Stimulated activated naive B cell treated with anti-CD40 and anti-IgM and Interleukin-4, amounts not matched to agents 10 μg/mL and 1 μg/mL and 100 μg/mL, for 72 hours (primary cell): Measurements from ENCODE around the gene FYTTD1.

ENCODE experiments used
- ATAC-seq, 2 donors: fragments of 150-1000 bp; cut with Tn5 transposase; replicated peaks; 2 replicates each; pipeline ENCODE4 v1.10.0; 2021; ENCODE audit warnings: moderate library complexity in 1 of 2
- DNase-seq: peaks from one replicate; pipeline ENCODE4 v3.0.0; 2021
- H3K27ac Mint-ChIP-seq: one replicate; pipeline ENCODE4 v1.8.0; 2022; ENCODE audit warnings: mild to moderate bottlenecking, mixed read lengths
- H3K27me3 Mint-ChIP-seq, 2 donors: one replicate each; pipeline ENCODE4 v1.8.0; 2022; ENCODE audit warnings: mixed read lengths in 2 of 2
- H3K36me3 Mint-ChIP-seq, 2 donors: one replicate each; pipeline ENCODE4 v1.8.0; 2022; ENCODE audit warnings: mixed read lengths in 2 of 2, mild to moderate bottlenecking in 1 of 2
- H3K4me1 Mint-ChIP-seq, 2 donors: one replicate each; pipeline ENCODE4 v1.8.0; 2022; ENCODE audit warnings: mixed read lengths in 2 of 2, mild to moderate bottlenecking in 1 of 2
- H3K4me3 Mint-ChIP-seq, 2 donors: one replicate each; pipeline ENCODE4 v1.8.0; 2022; ENCODE audit warnings: mild to moderate bottlenecking in 2 of 2, mixed read lengths in 2 of 2, moderate library complexity in 1 of 2
- H3K9me3 Mint-ChIP-seq, 2 donors: one replicate each; pipeline ENCODE4 v1.8.0; 2022; ENCODE audit warnings: mixed read lengths in 2 of 2, mild to moderate bottlenecking in 1 of 2

The FYTTD1 gene

GRCh38 chr3:197791113-197791891 is 41.6 kb downstream of the FYTTD1 start, which contains the start of gene LRCH3:
LRCH3 (plus strand) TSS chr3:197791254; CDS start chr3:197791279, 25 bp downstream.
- no peaks in the 10 kb centered on the region for H3K27me3 Mint-ChIP-seq
- peak; percentile 76 to 79 for ATAC-seq
- H3K36me3 Mint-ChIP-seq, result peaks cover 10 to 44% of the 10 kb centered on the region in 2 donors
- no peaks in the 10 kb centered on the region for H3K9me3 Mint-ChIP-seq
- peak within 1 kb of the TSS; percentile 98 for H3K27ac Mint-ChIP-seq
- peak within 1 kb of the TSS; percentile 90 to 93 for H3K4me3 Mint-ChIP-seq
- H3K4me1 Mint-ChIP-seq, result peaks cover 31 to 64% of the 10 kb centered on the region in 2 donors
- peak; percentile 86 for DNase-seq

GRCh38 chr3:197791892-197792647 is 42.4 kb downstream of the FYTTD1 start:
- peak; percentile 31 to 44 for ATAC-seq
- Mint-ChIP-seq H3K36me3 (peaks cover 11 to 43% of the 10 kb centered on the region in 2 donors), H3K4me1 (peaks cover 32 to 70% of the 10 kb centered on the region in 2 donors), H3K9me3 (no peaks in the 10 kb centered on the region), H3K27ac (peak overlapping the region; percentile 98), H3K27me3 (no peaks in the 10 kb centered on the region), H3K4me3 (peak overlapping the region; percentile 90 to 93)
- no peak for DNase-seq

- Mint-ChIP-seq H3K4me3 (peak overlapping the region; percentile 56 to 64), H3K36me3 (peaks cover 8 to 42% of the 10 kb centered on the region in 2 donors), H3K4me1 (peaks cover 33 to 73% of the 10 kb centered on the region in 2 donors), H3K9me3 (no peaks in the 10 kb centered on the region), H3K27me3 (no peaks in the 10 kb centered on the region), H3K27ac (peak overlapping the region; percentile 88)
- ATAC-seq, result peak; percentile 30 to 36
- DNase-seq, result no peak
These were observed 43.6 kb downstream of the FYTTD1 start for GRCh38 chr3:197793247-197793646.

GRCh38 chr3:197794115-197794514 is 44.4 kb downstream of the FYTTD1 start:
- H3K4me1 Mint-ChIP-seq, result peaks cover 39 to 78% of the 10 kb centered on the region in 2 donors
- DNase-seq, result no peak

GRCh38 chr3:197795200-197795599 is 45.5 kb downstream of the FYTTD1 start:
- H3K27ac Mint-ChIP-seq, result no peak overlapping the region
- peaks cover 36 to 75% of the 10 kb centered on the region in 2 donors for H3K4me1 Mint-ChIP-seq
- no peaks in the 10 kb centered on the region for H3K9me3 Mint-ChIP-seq
- H3K36me3 Mint-ChIP-seq, result peaks cover 9 to 39% of the 10 kb centered on the region in 2 donors
- no peaks in the 10 kb centered on the region for H3K27me3 Mint-ChIP-seq
- no peak overlapping the region for H3K4me3 Mint-ChIP-seq
- DNase-seq (no peak), ATAC-seq (no peak)

More at GRCh38 chr3:197794115-197794514, 44.4 kb downstream of the FYTTD1 start:
- H3K27ac Mint-ChIP-seq, result peak overlapping the region; percentile 59
- peak overlapping the region; percentile 41 to 62 for H3K4me3 Mint-ChIP-seq
- H3K36me3 Mint-ChIP-seq, result peaks cover 8 to 37% of the 10 kb centered on the region in 2 donors
- H3K9me3 Mint-ChIP-seq, result no peaks in the 10 kb centered on the region
- H3K27me3 Mint-ChIP-seq, result no peaks in the 10 kb centered on the region
- peak; percentile 17 to 18 for ATAC-seq

GRCh38 chr3:197796087-197796486 is 46.4 kb downstream of the FYTTD1 start:
- H3K27ac Mint-ChIP-seq, result peak overlapping the region; percentile 56
- ATAC-seq, result no peak
- DNase-seq, result no peak
- peaks cover 10 to 47% of the 10 kb centered on the region in 2 donors for H3K36me3 Mint-ChIP-seq
- no peaks in the 10 kb centered on the region for H3K9me3 Mint-ChIP-seq
- H3K4me3 Mint-ChIP-seq, result peak overlapping the region in 1 of 2 donors; percentile 29
- no peaks in the 10 kb centered on the region for H3K27me3 Mint-ChIP-seq
- H3K4me1 Mint-ChIP-seq, result peaks cover 40 to 76% of the 10 kb centered on the region in 2 donors

GRCh38 chr3:197798863-197799262 is 49.2 kb downstream of the FYTTD1 start:
- no peaks in the 10 kb centered on the region for H3K9me3 Mint-ChIP-seq
- peak overlapping the region; percentile 22 to 29 for H3K4me3 Mint-ChIP-seq
- peak overlapping the region; percentile 75 for H3K27ac Mint-ChIP-seq
- peaks cover 6 to 46% of the 10 kb centered on the region in 2 donors for H3K36me3 Mint-ChIP-seq
- peak; percentile 13 for DNase-seq
- H3K4me1 Mint-ChIP-seq, result peaks cover 53 to 87% of the 10 kb centered on the region in 2 donors
- ATAC-seq, result peak; percentile 80 to 82
- H3K27me3 Mint-ChIP-seq, result no peaks in the 10 kb centered on the region

- peaks cover 6 to 44% of the 10 kb centered on the region in 2 donors for H3K36me3 Mint-ChIP-seq
- H3K27ac Mint-ChIP-seq, result peak overlapping the region; percentile 83
- no peaks in the 10 kb centered on the region for H3K9me3 Mint-ChIP-seq
- DNase-seq, result no peak
- H3K27me3 Mint-ChIP-seq, result no peaks in the 10 kb centered on the region
- peaks cover 43 to 82% of the 10 kb centered on the region in 2 donors for H3K4me1 Mint-ChIP-seq
- H3K4me3 Mint-ChIP-seq, result no peak overlapping the region
- no peak for ATAC-seq
These were observed 50.7 kb downstream of the FYTTD1 start for GRCh38 chr3:197800379-197800778.

GRCh38 chr3:197801891-197802778 is 52.5 kb downstream of the FYTTD1 start:
- peak overlapping the region; percentile 2 to 40 for H3K4me3 Mint-ChIP-seq
- H3K27ac Mint-ChIP-seq, result peak overlapping the region; percentile 89
- peak; percentile 30 to 35 for ATAC-seq

GRCh38 chr3:197802779-197803459 is 53.2 kb downstream of the FYTTD1 start:
- Mint-ChIP-seq H3K4me3 (peak overlapping the region in 1 of 2 donors; percentile 40), H3K4me1 (peaks cover 38 to 67% of the 10 kb centered on the region in 2 donors), H3K36me3 (peaks cover 13 to 44% of the 10 kb centered on the region in 2 donors), H3K27me3 (no peaks in the 10 kb centered on the region), H3K9me3 (peaks cover 0 to 2% of the 10 kb centered on the region in 2 donors), H3K27ac (peak overlapping the region; percentile 67)
- no peak for DNase-seq
- ATAC-seq, result no peak

More at GRCh38 chr3:197801891-197802778, 52.5 kb downstream of the FYTTD1 start:
- H3K4me1 Mint-ChIP-seq, result peaks cover 36 to 68% of the 10 kb centered on the region in 2 donors
- DNase-seq, result no peak
- H3K36me3 Mint-ChIP-seq, result peaks cover 8 to 42% of the 10 kb centered on the region in 2 donors
- no peaks in the 10 kb centered on the region for H3K27me3 Mint-ChIP-seq
- H3K9me3 Mint-ChIP-seq, result no peaks in the 10 kb centered on the region

GRCh38 chr3:197804511-197804910 is 54.8 kb downstream of the FYTTD1 start:
- H3K27me3 Mint-ChIP-seq, result no peaks in the 10 kb centered on the region
- ATAC-seq (no peak), DNase-seq (no peak)
- no peak overlapping the region for H3K27ac Mint-ChIP-seq
- H3K4me3 Mint-ChIP-seq, result no peak overlapping the region
- H3K9me3 Mint-ChIP-seq, result peaks cover 0 to 2% of the 10 kb centered on the region in 2 donors
- H3K4me1 Mint-ChIP-seq, result peaks cover 41 to 67% of the 10 kb centered on the region in 2 donors
- peaks cover 15 to 48% of the 10 kb centered on the region in 2 donors for H3K36me3 Mint-ChIP-seq

- Mint-ChIP-seq H3K4me1 (peaks cover 25 to 45% of the 10 kb centered on the region in 2 donors), H3K27ac (peak overlapping the region; percentile 27), H3K27me3 (no peaks in the 10 kb centered on the region), H3K4me3 (no peak overlapping the region), H3K36me3 (peaks cover 15 to 27% of the 10 kb centered on the region in 2 donors), H3K9me3 (peaks cover 0 to 2% of the 10 kb centered on the region in 2 donors)
- ATAC-seq (no peak), DNase-seq (no peak)
These were observed 58.4 kb downstream of the FYTTD1 start for GRCh38 chr3:197807969-197808587.
